COLO829 (cell line): ENCODE measurements around the gene PTGER3.
"Not testable (repeated sequence)": the region's sequence is repeated elsewhere in the genome, so short reads cannot be mapped to it uniquely, and the experiment has no call there.

ENCODE experiments used
- DNase-seq: peaks from one replicate; pipeline ENCODE4 v3.0.0; 2012; ENCODE audit warnings: low spot score

PTGER3 gene

DNA sequence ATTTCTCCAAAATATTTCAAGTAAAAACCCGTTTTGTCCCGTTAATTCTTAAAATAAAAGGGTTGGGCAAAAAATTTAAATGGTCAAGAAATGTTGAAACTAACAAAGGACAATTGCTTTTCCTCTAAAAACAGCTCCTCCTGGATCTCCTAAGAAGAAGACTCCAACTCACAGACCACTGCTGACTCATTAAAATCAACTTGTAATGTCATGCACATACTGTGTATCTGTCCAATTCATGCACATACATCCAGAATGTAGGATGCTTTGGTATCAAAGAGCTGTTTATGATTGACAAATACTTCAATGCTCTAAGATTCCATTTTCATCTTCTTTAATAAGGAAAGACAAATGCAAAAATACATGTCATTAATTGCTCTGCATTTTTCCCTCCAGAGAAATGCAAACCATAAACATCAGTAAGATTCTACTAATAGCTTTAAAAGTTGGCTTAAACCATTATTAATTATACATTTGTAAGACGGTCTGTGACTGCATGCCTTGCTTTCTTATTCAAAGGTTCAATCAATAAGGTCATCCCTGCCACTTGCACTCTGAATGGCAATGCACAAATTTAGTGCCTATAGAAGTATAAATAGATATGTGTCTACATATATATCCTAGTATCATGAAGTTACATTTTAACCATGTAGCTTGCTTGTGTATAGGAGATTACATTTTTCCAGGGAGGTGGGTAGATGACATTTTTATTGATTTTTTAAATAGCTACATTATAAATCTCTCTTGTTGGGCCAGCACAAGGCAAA, 44.7 kb downstream of the PTGER3 start:
- DNase-seq: no peak

GRCh38 chr1:71001624-71002023, 46.0 kb downstream of the PTGER3 start:
- no peak for DNase-seq

- DNase-seq: no peak
Measured at GRCh38 chr1:70997793-70998192, 49.8 kb downstream of the PTGER3 start.

DNA sequence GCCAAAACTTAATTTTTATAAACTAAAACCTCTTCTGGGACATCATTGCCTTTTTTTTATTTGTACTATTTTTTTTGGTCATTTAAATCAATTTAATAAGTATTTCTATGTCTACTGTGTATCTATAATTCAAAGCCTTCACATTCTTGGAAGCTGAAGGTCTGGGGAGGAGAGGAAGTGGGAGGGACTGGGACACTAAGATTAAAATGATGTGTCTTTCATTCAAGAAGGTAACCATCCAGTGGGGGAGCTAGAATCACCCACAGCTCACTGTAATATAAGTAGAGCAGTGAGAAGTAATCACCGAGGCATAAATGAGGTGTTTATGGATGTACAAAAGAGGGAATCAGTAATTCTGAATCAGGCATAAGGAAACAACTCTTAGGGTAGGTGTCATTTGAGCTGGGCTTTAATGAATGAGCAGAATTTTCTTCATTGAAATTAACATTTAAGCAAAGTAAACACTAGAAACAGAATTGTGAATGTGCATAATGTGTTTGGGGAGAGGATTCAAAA, 52.8 kb downstream of the PTGER3 start:
- DNase-seq: no peak

GRCh38 chr1:70993798-70994197, 53.8 kb downstream of the PTGER3 start:
- DNase-seq: no peak

- no peak for DNase-seq
Measured at GRCh38 chr1:70992521-70992920, 55.1 kb downstream of the PTGER3 start.

DNA sequence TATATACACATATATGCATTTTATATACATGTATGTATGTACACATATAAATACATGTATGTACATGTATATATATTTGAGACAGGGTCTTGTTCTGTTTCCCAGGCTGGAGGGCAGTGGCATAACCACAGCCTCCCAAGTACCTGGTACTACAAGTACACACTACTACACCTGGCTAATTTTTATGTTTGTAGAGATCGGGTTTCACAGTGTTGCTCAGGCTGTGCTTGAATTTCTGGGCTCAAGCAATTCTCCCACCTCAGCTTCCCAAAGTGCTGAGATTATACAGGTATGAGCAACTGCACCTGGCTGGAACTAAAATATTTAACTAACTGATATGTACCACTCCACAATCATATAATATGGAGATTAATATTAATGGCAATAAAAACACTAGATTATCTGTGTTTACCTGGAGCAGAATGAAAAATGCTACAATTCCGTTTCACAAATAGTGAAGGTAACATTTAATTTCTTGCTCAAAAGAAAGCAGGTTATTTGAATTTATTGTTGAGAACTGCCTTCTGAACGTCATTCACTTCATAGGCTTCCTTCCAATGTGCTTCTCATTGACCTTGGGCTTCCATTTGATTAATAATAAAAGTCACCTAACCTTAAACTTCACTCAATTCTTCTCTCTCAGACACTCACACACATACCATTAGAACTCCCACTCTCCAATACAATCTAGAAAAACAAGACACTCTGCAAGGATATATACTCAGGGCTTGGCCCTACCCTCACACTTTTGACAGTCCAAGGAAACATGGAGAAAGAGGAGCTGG, 57.0 kb downstream of the PTGER3 start:
- DNase-seq: no peak

- no peak for DNase-seq
Measured at GRCh38 chr1:70987497-70987896, 60.1 kb downstream of the PTGER3 start.

GRCh38 chr1:70985776-70986225, 61.8 kb downstream of the PTGER3 start:
- not testable (repeated sequence) for DNase-seq

GRCh38 chr1:70985278-70985677, 62.3 kb downstream of the PTGER3 start:
- not testable (repeated sequence) for DNase-seq

- no peak for DNase-seq
Measured at GRCh38 chr1:70980361-70980760, 67.3 kb downstream of the PTGER3 start.

- DNase-seq: no peak
Measured at GRCh38 chr1:70979881-70980280, 67.7 kb downstream of the PTGER3 start.

DNA sequence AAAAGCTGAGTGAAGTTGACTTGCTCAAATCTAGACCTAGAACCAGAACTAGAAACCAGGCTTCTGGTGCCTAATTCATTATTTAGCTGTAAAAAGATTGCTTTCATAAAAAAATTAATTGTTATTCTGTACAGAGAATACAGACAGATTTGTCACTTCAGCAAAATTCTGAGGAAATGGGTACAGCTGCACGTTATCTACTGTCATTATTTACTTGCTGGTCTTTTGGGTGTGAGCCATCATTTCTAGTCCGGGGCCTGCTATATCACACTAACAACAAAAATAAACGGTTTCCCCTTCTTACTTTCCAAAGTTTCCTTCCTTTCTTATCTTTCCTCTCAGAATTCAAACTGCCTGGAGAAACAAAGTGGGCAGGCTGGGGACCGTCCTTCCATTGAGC, 68.3 kb downstream of the PTGER3 start:
- DNase-seq: no peak

DNA sequence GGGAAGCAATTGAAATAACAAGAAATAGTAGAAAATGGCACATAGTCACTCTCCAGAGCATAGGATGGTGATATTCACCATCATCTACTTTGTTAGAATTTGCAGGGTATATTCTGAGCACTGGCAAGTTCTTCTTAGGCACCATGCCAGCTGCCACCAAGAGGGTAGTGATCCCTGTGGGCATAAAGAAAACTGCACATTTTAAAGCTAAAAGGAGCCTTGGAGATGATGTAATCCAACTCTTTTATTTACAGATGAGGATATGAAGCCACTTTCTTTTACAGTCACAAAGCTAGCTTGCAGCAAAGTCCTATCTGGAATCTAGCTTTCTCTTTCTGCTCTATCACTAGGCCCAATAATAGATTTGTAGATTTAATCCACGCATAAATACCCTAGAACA, 69.0 kb downstream of the PTGER3 start:
- DNase-seq: no peak

DNA sequence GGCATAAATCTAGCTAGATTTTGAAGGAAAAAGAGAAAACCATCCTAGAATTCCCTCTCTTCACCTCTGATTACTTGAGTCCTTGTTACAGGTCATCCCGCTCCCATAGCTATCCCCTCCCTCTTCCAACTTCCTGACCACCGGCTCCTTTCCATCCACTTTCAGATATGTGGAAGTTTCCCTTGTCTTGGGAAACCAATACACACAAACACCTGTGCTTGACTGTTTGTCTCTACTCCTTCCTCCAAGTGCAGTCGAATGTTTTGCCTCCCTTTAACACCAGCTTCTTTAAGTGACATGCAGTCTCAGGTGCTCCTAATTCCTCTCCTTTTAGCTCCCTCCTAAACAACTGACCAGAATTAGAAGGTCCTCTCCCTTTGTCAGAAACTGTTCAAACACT, 70.0 kb downstream of the PTGER3 start:
- no peak for DNase-seq

GRCh38 chr1:70977041-70977440, 70.6 kb downstream of the PTGER3 start:
- DNase-seq: no peak

GRCh38 chr1:70973754-70974153, 73.9 kb downstream of the PTGER3 start:
- no peak for DNase-seq

DNA sequence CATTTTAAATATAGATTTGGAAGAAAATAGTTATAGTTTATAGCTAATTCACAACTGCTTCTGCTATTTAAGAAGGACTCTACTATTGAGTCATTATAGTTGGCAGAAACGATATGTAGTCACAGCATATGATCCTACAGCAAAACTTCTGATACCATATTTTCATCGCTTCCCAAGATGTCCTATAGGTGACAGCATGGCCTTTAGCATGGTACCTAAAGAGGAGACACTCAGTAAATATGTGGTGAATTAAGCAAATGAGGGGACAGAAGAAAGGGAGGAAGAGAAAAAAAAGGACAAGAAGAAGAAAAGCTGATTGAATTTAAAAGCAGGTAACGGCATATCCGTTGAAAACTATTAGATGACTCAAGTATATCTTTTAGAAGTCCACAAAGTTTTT, 77.2 kb downstream of the PTGER3 start:
- no peak for DNase-seq

GRCh38 chr1:70966018-70966638, 81.5 kb downstream of the PTGER3 start:
- no peak for DNase-seq

- no peak for DNase-seq
Measured at GRCh38 chr1:70963374-70963773, 84.2 kb downstream of the PTGER3 start.

DNA sequence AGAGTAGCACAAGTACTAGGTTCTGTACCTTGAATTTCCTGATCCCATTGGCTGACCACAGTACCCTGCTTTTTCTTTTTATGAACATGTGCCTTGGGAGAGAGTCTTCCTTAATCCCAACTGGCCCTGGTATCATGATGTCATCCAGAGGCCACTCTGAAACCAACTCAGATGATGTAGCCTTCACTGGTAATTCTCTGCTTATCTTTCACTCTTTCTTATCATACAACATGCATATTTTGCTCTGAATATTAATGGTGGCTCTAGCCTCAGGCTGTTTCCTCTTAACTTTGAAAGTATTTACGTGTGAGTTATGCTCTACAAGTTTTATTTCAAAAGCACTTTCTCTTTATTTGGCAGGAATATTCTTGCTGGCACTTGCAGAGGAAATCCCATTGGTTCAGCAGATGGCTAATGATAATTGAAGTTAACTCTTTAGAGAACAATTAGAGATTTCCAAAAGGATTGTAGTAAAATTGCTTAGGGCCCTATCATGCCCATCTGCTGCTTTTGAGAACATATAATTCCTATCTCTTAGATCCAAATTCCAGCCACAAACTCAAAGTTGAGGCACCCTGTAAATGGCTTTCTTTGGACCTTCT, 86.1 kb downstream of the PTGER3 start:
- no peak for DNase-seq

- no peak for DNase-seq
Measured at GRCh38 chr1:70948396-70949017, 99.1 kb downstream of the PTGER3 start.
